Medulla oblongata (tissue), 1 donor: Measurements from ENCODE around the gene MATR3.
"Not testable (repeated sequence)": the region's sequence is repeated elsewhere in the genome, so short reads cannot be mapped to it uniquely, and the experiment has no call there.

Experiments
- DNase-seq: peaks from one replicate; pipeline ENCODE4 v3.0.0-alpha.2; 2015; ENCODE audit errors: extremely low spot score

The MATR3 gene

GRCh38 chr5:139296198-139296597 is 2.7 kb downstream of the MATR3 start:
- no peak for DNase-seq

GRCh38 chr5:139296862-139297326 is 3.4 kb downstream of the MATR3 start:
- no peak for DNase-seq

- DNase-seq, result no peak
These were observed 4.0 kb downstream of the MATR3 start for GRCh38 chr5:139297439-139298133.

- DNase-seq, result no peak
These were observed 4.7 kb downstream of the MATR3 start for GRCh38 chr5:139298242-139298641.

- DNase-seq, result no peak
These were observed 5.9 kb downstream of the MATR3 start for GRCh38 chr5:139299486-139299885.

- no peak for DNase-seq
These were observed 8.4 kb downstream of the MATR3 start for GRCh38 chr5:139301808-139302499.

- no peak for DNase-seq
These were observed 11.1 kb downstream of the MATR3 start for GRCh38 chr5:139304391-139305324.

GRCh38 chr5:139306197-139306596 is 12.7 kb downstream of the MATR3 start:
- no peak for DNase-seq

GRCh38 chr5:139306628-139307379 is 13.3 kb downstream of the MATR3 start:
- no peak for DNase-seq

GRCh38 chr5:139308797-139309196 is 15.3 kb downstream of the MATR3 start:
- DNase-seq, result no peak

GRCh38 chr5:139310715-139311186 is 17.2 kb downstream of the MATR3 start:
- DNase-seq, result not testable (repeated sequence)

GRCh38 chr5:139312075-139312474 is 18.5 kb downstream of the MATR3 start:
- DNase-seq, result no peak

GRCh38 chr5:139314276-139314675 is 20.7 kb downstream of the MATR3 start:
- DNase-seq, result no peak

- peak; percentile 33 for DNase-seq
These were observed 21.6 kb downstream of the MATR3 start for GRCh38 chr5:139315056-139315615.

- DNase-seq, result no peak
These were observed 42.3 kb downstream of the MATR3 start for GRCh38 chr5:139335811-139336210.

- no peak for DNase-seq
These were observed 46.5 kb downstream of the MATR3 start for GRCh38 chr5:139340051-139340450.

- no peak for DNase-seq
These were observed 47.7 kb downstream of the MATR3 start for GRCh38 chr5:139341187-139341688.

- DNase-seq, result peak; percentile 98
These were observed 48.3 kb downstream of the MATR3 start, which contains the start of gene PAIP2 for GRCh38 chr5:139341689-139342422. Gene PAIP2, plus strand, starts transcription at chr5:139341854. Its CDS starts 21,931 bp downstream, at chr5:139363785.

- DNase-seq, result no peak
These were observed 48.8 kb downstream of the MATR3 start for GRCh38 chr5:139342423-139342723.

GRCh38 chr5:139343476-139343875 is 49.9 kb downstream of the MATR3 start:
- no peak for DNase-seq
